HFF-Myc (cell line): ENCODE measurements around the gene GGTLC1.

ENCODE experiments used
- DNase-seq: peaks from one replicate; pipeline ENCODE4 v3.0.0-alpha.2; 2011; ENCODE audit warnings: low read depth; ENCODE audit errors: extremely low read depth
- H3K4me3 ChIP-seq: replicated peaks from 2 replicates; pipeline ENCODE4 v1.5.1; 2011; ENCODE audit warnings: low read depth, mild to moderate bottlenecking, control low read depth, low read length
- TF ChIP-seq, protein P1 (sequence below): IDR thresholded peaks from 2 replicates; pipeline ENCODE4 v1.5.1; 2012; ENCODE audit warnings: mild to moderate bottlenecking, low read depth, low read length, control low read depth; ENCODE audit errors: missing control alignments

The GGTLC1 gene

DNA sequence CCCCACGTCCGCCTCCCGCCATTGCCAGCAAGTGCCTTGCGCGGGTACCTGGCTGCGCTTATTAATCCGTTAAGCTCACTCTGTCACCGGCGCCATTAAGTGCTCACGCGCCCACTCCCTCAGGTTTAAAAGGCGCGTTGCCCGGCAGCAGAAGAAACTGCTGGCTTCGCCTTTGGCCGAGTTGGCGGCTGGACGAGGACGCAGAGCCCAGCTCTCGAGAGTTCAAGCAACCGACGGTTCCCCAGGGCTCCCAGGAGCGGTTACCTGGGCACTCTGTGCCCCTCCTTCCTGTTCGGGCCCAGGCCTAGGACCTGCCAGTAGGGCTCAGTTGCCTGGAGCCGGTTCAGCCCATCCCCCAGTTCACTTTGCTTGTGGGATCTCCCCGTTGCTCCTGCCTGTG lies at the start of gene GGTLC1:
Gene GGTLC1, minus strand, starts transcription at position 219 of the 400 bp plus-strand sequence. CDS start 2,168 bp downstream, outside the sequence.
- no peak for DNase-seq
- H3K4me3 ChIP-seq = no peak within 1 kb of the TSS
- TF ChIP-seq, protein P1, sequence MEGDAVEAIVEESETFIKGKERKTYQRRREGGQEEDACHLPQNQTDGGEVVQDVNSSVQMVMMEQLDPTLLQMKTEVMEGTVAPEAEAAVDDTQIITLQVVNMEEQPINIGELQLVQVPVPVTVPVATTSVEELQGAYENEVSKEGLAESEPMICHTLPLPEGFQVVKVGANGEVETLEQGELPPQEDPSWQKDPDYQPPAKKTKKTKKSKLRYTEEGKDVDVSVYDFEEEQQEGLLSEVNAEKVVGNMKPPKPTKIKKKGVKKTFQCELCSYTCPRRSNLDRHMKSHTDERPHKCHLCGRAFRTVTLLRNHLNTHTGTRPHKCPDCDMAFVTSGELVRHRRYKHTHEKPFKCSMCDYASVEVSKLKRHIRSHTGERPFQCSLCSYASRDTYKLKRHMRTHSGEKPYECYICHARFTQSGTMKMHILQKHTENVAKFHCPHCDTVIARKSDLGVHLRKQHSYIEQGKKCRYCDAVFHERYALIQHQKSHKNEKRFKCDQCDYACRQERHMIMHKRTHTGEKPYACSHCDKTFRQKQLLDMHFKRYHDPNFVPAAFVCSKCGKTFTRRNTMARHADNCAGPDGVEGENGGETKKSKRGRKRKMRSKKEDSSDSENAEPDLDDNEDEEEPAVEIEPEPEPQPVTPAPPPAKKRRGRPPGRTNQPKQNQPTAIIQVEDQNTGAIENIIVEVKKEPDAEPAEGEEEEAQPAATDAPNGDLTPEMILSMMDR = no peak

DNA sequence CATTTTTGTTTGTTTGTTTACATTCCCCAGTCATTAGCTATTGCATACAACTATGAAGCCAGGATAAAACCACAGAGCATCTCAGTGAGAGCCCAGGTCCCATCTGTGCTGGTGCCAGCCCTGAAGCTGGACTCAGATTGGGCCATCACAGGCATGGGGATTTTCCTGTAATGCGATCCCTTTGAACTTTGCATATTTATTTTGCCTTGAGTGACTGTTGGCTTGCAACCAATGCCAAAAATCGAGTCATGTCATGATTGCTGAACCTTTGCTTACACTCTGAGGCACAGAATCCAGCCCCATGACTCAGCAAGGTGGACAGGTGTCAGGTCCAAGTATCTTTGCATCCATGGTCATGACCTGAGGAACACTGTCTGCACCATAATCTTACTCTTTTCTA lies 46.2 kb upstream of the GGTLC1 start:
- DNase-seq = no peak
- TF ChIP-seq, protein P1 = no peak
- no peak overlapping the region for H3K4me3 ChIP-seq

DNA sequence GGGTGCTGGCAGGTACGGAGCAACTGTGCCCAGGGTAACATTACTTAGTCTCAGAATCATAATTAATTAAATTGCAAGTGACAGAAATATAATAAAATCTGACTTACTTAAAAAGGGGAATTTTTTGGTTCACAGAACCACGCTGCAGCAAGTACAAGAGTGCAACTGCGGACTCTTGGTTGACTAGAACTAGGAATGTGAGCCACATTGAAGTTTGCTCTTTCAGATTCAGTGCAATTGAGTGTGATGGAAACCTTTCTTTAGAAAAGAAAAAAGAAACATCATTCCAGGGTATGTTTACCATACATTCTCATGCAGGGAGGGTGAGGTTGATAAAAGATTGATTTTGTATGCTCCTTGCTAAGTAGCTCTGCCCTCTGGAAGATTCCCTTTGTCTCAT lies 45.0 kb upstream of the GGTLC1 start:
- H3K4me3 ChIP-seq = no peak overlapping the region
- TF ChIP-seq, protein P1 = no peak
- no peak for DNase-seq

DNA sequence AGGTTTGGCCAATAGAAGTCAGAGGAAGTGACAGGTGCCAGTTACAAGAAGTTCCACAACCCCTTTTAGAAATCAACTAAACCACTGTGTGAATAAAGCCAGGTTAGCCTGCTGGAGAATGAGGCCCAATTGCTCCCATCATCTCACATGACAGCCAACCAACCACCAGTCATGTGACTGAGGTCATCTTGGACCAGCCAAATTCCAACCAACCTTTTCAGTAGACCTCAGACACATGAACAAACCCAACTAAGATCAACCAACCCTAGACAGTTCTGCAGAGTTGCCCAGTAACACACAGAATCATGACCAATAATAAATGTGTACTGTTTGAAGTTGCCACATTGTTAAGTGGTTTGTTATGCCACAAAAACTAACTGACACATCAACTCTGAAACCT lies 44.6 kb upstream of the GGTLC1 start:
- no peak for DNase-seq
- TF ChIP-seq, protein P1 = no peak
- no peak overlapping the region for H3K4me3 ChIP-seq

DNA sequence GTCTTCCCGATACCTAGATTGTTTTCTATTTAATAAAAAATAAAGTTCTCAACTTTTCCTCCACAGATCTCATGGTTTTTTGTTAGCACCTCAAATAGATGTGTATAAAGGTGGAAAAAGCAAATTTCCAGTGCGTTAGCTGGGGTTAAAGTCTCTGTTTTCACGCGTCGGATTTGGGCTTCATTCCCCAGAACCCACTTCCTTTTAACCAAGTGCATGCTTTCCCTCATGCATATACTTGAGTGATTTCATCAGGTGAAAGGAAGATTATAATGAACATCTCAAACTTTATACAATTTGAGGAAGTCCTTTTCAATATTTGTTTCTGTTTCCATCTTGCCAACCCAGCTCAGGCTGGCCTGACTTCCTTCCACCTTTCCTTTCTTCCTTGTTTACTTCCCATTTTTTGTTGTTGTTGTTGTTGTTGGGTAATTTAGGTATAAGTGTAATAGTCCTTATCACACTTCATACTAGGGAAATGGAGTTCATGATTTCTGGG lies 43.9 kb upstream of the GGTLC1 start:
- DNase-seq = no peak
- TF ChIP-seq, protein P1 = no peak
- H3K4me3 ChIP-seq = no peak overlapping the region

DNA sequence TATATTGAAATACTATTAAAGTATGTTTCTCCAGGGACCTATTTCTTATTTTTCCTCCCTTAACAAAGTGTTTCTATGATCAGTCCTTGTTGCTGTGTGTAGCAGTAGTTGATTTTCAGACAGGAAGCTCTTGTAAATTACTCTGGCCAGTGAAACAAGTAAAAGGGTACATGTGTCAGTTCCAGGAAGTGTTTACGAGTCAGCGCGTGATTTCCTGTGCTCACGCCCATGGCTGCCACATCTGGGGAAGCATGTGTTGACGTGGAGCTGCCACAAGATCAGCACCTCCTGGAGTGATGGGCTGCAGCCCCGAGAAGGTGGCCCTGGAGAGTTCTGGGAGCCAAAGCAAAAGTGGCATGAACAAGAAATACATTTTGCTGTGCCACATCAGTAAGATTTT lies 38.6 kb upstream of the GGTLC1 start:
- TF ChIP-seq, protein P1 = no peak
- no peak overlapping the region for H3K4me3 ChIP-seq
- no peak for DNase-seq

DNA sequence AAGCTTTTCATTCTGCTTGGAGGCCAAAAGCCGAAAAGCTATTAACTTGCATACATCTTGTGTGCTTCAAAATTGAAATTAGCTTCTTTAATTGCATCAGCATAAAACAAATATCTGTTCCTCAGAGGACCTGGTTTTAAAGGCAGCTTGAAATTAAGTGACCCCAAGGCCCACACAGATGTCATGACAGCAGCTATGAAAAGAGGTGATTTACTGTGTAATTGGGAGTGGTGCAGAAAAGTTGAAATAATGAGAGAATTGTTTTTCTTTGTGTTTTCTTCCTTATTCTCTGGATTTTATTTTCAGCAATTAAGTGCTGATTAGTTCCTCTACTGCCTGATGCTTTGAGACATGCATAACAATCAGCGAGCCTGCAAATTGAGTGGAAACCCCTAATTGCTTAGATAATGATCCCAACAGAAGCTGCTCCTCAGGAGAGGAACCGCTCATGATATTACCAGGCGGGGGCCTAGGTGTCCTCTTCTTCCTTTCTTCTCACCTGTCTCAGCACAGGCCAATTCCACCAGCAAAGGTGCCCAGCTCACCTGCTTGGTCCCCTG lies 34.1 kb upstream of the GGTLC1 start:
- H3K4me3 ChIP-seq = no peak overlapping the region
- no peak for DNase-seq
- TF ChIP-seq, protein P1 = no peak
